ENCODE results near the gene RNF126.

GRCh38 chr19:679418-680286, 16.6 kb upstream of the RNF126 start:
- TF ChIP-seq CTCF (conservative IDR thresholded peaks at IDR 0.05; ENCODE audit: low read depth, low read length) (no peak), MAFK (IDR thresholded peaks at IDR 0.05; ENCODE audit: low read depth, low read length) (no peak), POLR2A (IDR thresholded peaks at IDR 0.05; ENCODE audit: low read depth, low read length) (peak; percentile 66; the same call in 1 of the 2 replicates)
